ENCODE measurements around the gene QSOX2.
A peak's percentile ranks its signal among the peaks of the same experiment; 100 is the strongest.

QSOX2 gene

GRCh38 chr9:136220017-136220729, 25.4 kb downstream of the QSOX2 start:
- peak; percentile 49 for DNase-seq (ENCODE audit: low read depth, low spot score)
- H3K4me3 ChIP-seq (ENCODE audit: low read depth, low read length) = no peak overlapping the region
- in situ Hi-C loops (cut with HindIII; ENCODE audit: low sequenced_read_pairs) = no loop called here
- no peak for TF ChIP-seq CTCF (IDR thresholded peaks at IDR 0.05; ENCODE audit: low read depth, low read length)

GRCh38 chr9:136219276-136219675, 26.3 kb downstream of the QSOX2 start:
- H3K4me3 ChIP-seq (ENCODE audit: low read depth, low read length) = no peak overlapping the region
- peak; percentile 65 for DNase-seq (ENCODE audit: low read depth, low spot score)
- TF ChIP-seq CTCF (IDR thresholded peaks at IDR 0.05; ENCODE audit: low read depth, low read length) = no peak
- in situ Hi-C loops (cut with HindIII; ENCODE audit: low sequenced_read_pairs) = no loop called here

GRCh38 chr9:136218673-136219072, 26.9 kb downstream of the QSOX2 start:
- H3K4me3 ChIP-seq (ENCODE audit: low read depth, low read length) = no peak overlapping the region
- DNase-seq (ENCODE audit: low read depth, low spot score) = no peak
- TF ChIP-seq CTCF (IDR thresholded peaks at IDR 0.05; ENCODE audit: low read depth, low read length) = no peak
- in situ Hi-C loops (cut with HindIII; ENCODE audit: low sequenced_read_pairs) = no loop called here

- H3K4me3 ChIP-seq (ENCODE audit: low read depth, low read length) = no peak overlapping the region
- in situ Hi-C loops (cut with HindIII; ENCODE audit: low sequenced_read_pairs) = no loop called here
- no peak for DNase-seq (ENCODE audit: low read depth, low spot score)
- no peak for TF ChIP-seq CTCF (IDR thresholded peaks at IDR 0.05; ENCODE audit: low read depth, low read length)
Observed at GRCh38 chr9:136218271-136218670, 27.3 kb downstream of the QSOX2 start.

GRCh38 chr9:136216541-136217244, 28.9 kb downstream of the QSOX2 start:
- H3K4me3 ChIP-seq (ENCODE audit: low read depth, low read length) = no peak overlapping the region
- DNase-seq (ENCODE audit: low read depth, low spot score) = no peak
- TF ChIP-seq CTCF (IDR thresholded peaks at IDR 0.05; ENCODE audit: low read depth, low read length) = no peak
- in situ Hi-C loops (cut with HindIII; ENCODE audit: low sequenced_read_pairs) = no loop called here

GRCh38 chr9:136213733-136214132, 31.9 kb downstream of the QSOX2 start:
- no peak overlapping the region for H3K4me3 ChIP-seq (ENCODE audit: low read depth, low read length)
- in situ Hi-C loops (cut with HindIII; ENCODE audit: low sequenced_read_pairs) = no loop called here
- TF ChIP-seq CTCF (IDR thresholded peaks at IDR 0.05; ENCODE audit: low read depth, low read length) = no peak
- DNase-seq (ENCODE audit: low read depth, low spot score) = no peak
